ENCODE data around the gene C2orf69.
"Not testable (repeated sequence)": the region's sequence is repeated elsewhere in the genome, so short reads cannot be mapped to it uniquely, and the experiment has no call there.

Gene C2orf69

GRCh38 chr2:199911052-199911876 is at the start of gene C2orf69:
Gene C2orf69, plus strand, starts transcription at chr2:199911293. Its CDS starts 146 bp downstream, at chr2:199911439.
- peak; percentile 89 to 96 for DNase-seq (ENCODE audit: low read depth in 2 of 2)

- DNase-seq (ENCODE audit: low read depth in 2 of 2) = no peak
These were observed 48.3 kb upstream of the C2orf69 start for GRCh38 chr2:199862788-199863187.

GRCh38 chr2:199865905-199866304 is 45.2 kb upstream of the C2orf69 start:
- DNase-seq (ENCODE audit: low read depth in 2 of 2) = no peak

GRCh38 chr2:199868431-199869226 is 42.5 kb upstream of the C2orf69 start:
- DNase-seq (ENCODE audit: low read depth in 2 of 2) = no peak

GRCh38 chr2:199869227-199869541 is 41.9 kb upstream of the C2orf69 start:
- DNase-seq (ENCODE audit: low read depth in 2 of 2) = no peak

GRCh38 chr2:199869653-199870052 is 41.4 kb upstream of the C2orf69 start:
- DNase-seq (ENCODE audit: low read depth in 2 of 2) = no peak

GRCh38 chr2:199870581-199870980 is 40.5 kb upstream of the C2orf69 start:
- no peak for DNase-seq (ENCODE audit: low read depth in 2 of 2)

GRCh38 chr2:199874209-199874608 is 36.9 kb upstream of the C2orf69 start:
- DNase-seq (ENCODE audit: low read depth in 2 of 2) = no peak

- DNase-seq (ENCODE audit: low read depth in 2 of 2) = no peak
These were observed 35.7 kb upstream of the C2orf69 start for GRCh38 chr2:199875400-199875799.

- no peak for DNase-seq (ENCODE audit: low read depth in 2 of 2)
These were observed 28.4 kb upstream of the C2orf69 start for GRCh38 chr2:199882667-199883066.

- no peak for DNase-seq (ENCODE audit: low read depth in 2 of 2)
These were observed 27.4 kb upstream of the C2orf69 start for GRCh38 chr2:199883474-199884212.

GRCh38 chr2:199895406-199895805 is 15.7 kb upstream of the C2orf69 start:
- DNase-seq (ENCODE audit: low read depth in 2 of 2) = no peak

GRCh38 chr2:199896617-199897016 is 14.5 kb upstream of the C2orf69 start:
- no peak for DNase-seq (ENCODE audit: low read depth in 2 of 2)

GRCh38 chr2:199901942-199902341 is 9.2 kb upstream of the C2orf69 start:
- no peak for DNase-seq (ENCODE audit: low read depth in 2 of 2)

GRCh38 chr2:199902486-199903110 is 8.5 kb upstream of the C2orf69 start:
- no peak for DNase-seq (ENCODE audit: low read depth in 2 of 2)

GRCh38 chr2:199903111-199903510 is 8.0 kb upstream of the C2orf69 start:
- no peak for DNase-seq (ENCODE audit: low read depth in 2 of 2)

- DNase-seq (ENCODE audit: low read depth in 2 of 2) = no peak
These were observed 3.9 kb upstream of the C2orf69 start for GRCh38 chr2:199907008-199907714.

GRCh38 chr2:199910338-199911051 is 598 bp upstream of the C2orf69 start:
- DNase-seq (ENCODE audit: low read depth in 2 of 2) = no peak

- no peak for DNase-seq (ENCODE audit: low read depth in 2 of 2)
These were observed 726 bp downstream of the C2orf69 start for GRCh38 chr2:199911877-199912161.

GRCh38 chr2:199912553-199913114 is 1.5 kb downstream of the C2orf69 start:
- DNase-seq (ENCODE audit: low read depth in 2 of 2) = not testable (repeated sequence)
